ENCODE results near the gene CDC42BPB.
"Not testable (repeated sequence)": the region's sequence is repeated elsewhere in the genome, so short reads cannot be mapped to it uniquely, and the experiment has no call there.

The CDC42BPB gene

GRCh38 chr14:102900631-102901571, 156.4 kb downstream of the CDC42BPB start:
- DNase-seq (ENCODE audit: low read depth): no peak

GRCh38 chr14:102899516-102899900, 157.8 kb downstream of the CDC42BPB start:
- DNase-seq (ENCODE audit: low read depth): no peak

- no peak for DNase-seq (ENCODE audit: low read depth)
Measured at GRCh38 chr14:102898776-102899515, 158.4 kb downstream of the CDC42BPB start.

- no peak for DNase-seq (ENCODE audit: low read depth)
Measured at GRCh38 chr14:102898298-102898697, 159.1 kb downstream of the CDC42BPB start.

GRCh38 chr14:102897299-102898027, 159.9 kb downstream of the CDC42BPB start:
- no peak for DNase-seq (ENCODE audit: low read depth)

GRCh38 chr14:102896735-102897134, 160.6 kb downstream of the CDC42BPB start:
- DNase-seq (ENCODE audit: low read depth): not testable (repeated sequence)

GRCh38 chr14:102893452-102893851, 163.9 kb downstream of the CDC42BPB start:
- no peak for DNase-seq (ENCODE audit: low read depth)

- no peak for DNase-seq (ENCODE audit: low read depth)
Measured at GRCh38 chr14:102892651-102893050, 164.7 kb downstream of the CDC42BPB start.

GRCh38 chr14:102891556-102891955, 165.8 kb downstream of the CDC42BPB start:
- DNase-seq (ENCODE audit: low read depth): no peak

- DNase-seq (ENCODE audit: low read depth): no peak
Measured at GRCh38 chr14:102891111-102891510, 166.2 kb downstream of the CDC42BPB start.

GRCh38 chr14:102889615-102890014, 167.7 kb downstream of the CDC42BPB start:
- no peak for DNase-seq (ENCODE audit: low read depth)

GRCh38 chr14:102888748-102889147, 168.6 kb downstream of the CDC42BPB start:
- DNase-seq (ENCODE audit: low read depth): no peak

- DNase-seq (ENCODE audit: low read depth): no peak
Measured at GRCh38 chr14:102885737-102886447, 171.5 kb downstream of the CDC42BPB start.

- no peak for DNase-seq (ENCODE audit: low read depth)
Measured at GRCh38 chr14:102883554-102883953, 173.8 kb downstream of the CDC42BPB start.

GRCh38 chr14:102883089-102883541, 174.2 kb downstream of the CDC42BPB start:
- no peak for DNase-seq (ENCODE audit: low read depth)
